Effector memory CD4-positive, alpha-beta T cell (primary cell): ENCODE data around the gene PPP1R37.

Experiments
- DNase-seq, 3 donors: peaks; one replicate each; pipeline ENCODE4 v3.0.0-alpha.2; 2020
- H3K27ac ChIP-seq: 2 replicates; pipeline ENCODE4 v1.7.0; 2013; ENCODE audit warnings: mild to moderate bottlenecking, low read length, moderate library complexity; ENCODE audit not compliant: insufficient read depth, poor library complexity, severe bottlenecking
- H3K27me3 ChIP-seq: replicated peaks from 2 replicates; pipeline ENCODE4 v1.7.0; 2013; ENCODE audit warnings: mild to moderate bottlenecking, low read length; ENCODE audit not compliant: insufficient read depth, control insufficient read depth, poor library complexity, severe bottlenecking
- H3K36me3 ChIP-seq: 2 replicates; pipeline ENCODE4 v1.7.0; 2013; ENCODE audit warnings: mild to moderate bottlenecking, low read length, moderate library complexity; ENCODE audit not compliant: control insufficient read depth, insufficient read depth
- H3K4me1 ChIP-seq: 2 replicates; pipeline ENCODE4 v1.7.0; 2013; ENCODE audit warnings: low read length, mild to moderate bottlenecking; ENCODE audit not compliant: control insufficient read depth, insufficient read depth, poor library complexity, severe bottlenecking
- H3K4me3 ChIP-seq: 2 replicates; pipeline ENCODE4 v1.7.0; 2013; ENCODE audit warnings: low read length, low read depth, mild to moderate bottlenecking; ENCODE audit not compliant: insufficient read depth, poor library complexity, severe bottlenecking
- H3K9me3 ChIP-seq: 2 replicates; pipeline ENCODE4 v1.7.0; 2013; ENCODE audit warnings: mild to moderate bottlenecking, low read length, moderate library complexity; ENCODE audit not compliant: control insufficient read depth

The PPP1R37 gene

DNA sequence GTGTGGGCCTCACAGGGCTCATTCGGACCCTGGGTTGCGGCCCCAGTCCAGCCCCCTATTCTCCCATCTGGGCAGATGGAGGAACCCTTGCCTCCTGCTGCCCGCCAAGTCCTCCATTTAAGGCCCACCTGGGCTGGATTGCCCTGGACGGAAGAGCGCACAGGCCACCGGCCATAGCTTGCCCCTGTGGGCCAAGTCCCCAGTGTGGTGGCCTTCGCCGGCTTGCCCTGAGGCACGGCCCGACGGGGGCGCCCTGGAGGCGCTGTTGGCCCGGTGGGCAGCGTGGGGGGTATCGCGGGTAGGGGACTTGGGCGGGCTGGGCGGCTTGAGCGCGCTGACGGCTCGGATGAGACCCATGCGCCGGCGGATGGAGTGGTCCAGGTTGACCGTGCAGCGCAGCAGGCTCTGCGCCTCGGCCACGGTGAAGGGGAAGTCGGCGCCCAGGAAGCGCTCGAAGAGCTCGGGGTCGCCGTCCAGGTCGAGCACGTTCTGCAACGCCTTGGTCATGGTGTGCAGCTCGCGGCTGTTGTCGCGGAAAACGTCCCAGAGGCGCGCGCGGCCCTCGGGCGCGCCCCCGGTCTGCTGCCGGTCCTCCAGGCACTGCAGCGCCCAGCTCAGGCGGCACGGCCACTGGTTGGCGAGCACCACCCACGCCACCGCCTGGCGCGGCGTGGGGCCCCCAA, 59.0 kb downstream of the PPP1R37 start:
- Histone ChIP-seq H3K36me3 (no peaks in the 10 kb centered on the region), H3K4me1 (peaks cover 23% of the 10 kb centered on the region), H3K4me3 (peak overlapping the region; percentile 49), H3K9me3 (no peaks in the 10 kb centered on the region), H3K27me3 (no peaks in the 10 kb centered on the region), H3K27ac (no peak overlapping the region)
- DNase-seq: no peak

DNA sequence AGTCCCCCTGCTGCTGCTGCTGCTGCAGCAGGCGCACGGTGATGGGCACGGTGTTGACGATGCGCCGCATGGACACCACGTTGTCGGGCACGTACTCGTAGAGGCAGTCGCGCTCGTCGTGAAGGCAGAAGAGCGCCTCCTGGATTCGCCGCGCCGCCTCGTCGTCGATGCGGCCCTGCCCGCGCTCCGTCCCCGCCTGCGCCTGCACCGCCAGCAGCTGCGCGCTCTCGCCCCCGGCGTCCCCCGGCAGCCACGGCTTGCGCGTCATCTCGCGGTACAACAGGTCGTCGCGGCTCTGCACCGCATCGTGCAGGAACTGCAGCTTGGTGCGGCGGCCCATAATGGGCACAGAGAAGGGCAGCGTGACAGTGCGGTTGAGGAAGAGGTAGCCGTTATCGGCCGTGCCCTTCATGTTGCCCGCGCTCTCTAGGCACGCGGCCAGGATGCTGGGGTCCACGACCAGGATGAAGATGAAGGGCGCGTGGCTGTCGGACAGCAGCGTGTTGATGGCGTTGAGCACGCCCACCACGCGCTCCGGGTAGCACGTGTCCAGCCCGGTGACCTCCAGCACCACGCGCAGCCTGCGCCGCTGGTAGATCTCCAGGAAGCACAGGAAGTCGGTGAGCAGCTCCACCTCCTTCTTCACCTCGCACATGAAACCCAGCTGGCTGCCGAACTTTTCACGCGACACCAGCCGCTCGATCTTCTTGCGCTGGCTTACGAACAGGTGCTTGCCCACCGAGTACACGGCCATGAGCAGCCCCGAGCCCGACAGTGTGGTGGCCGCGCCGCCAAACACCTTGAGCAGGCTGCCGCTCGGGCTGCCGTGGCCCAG, 59.7 kb downstream of the PPP1R37 start:
- H3K27me3 ChIP-seq: no peaks in the 10 kb centered on the region
- H3K36me3 ChIP-seq: no peaks in the 10 kb centered on the region
- H3K4me3 ChIP-seq: peak overlapping the region; percentile 49
- H3K4me1 ChIP-seq: peaks cover 23% of the 10 kb centered on the region
- H3K27ac ChIP-seq: no peak overlapping the region
- H3K9me3 ChIP-seq: no peaks in the 10 kb centered on the region
- peak in 2 of 3 donors; percentile 12 to 18 for DNase-seq

DNA sequence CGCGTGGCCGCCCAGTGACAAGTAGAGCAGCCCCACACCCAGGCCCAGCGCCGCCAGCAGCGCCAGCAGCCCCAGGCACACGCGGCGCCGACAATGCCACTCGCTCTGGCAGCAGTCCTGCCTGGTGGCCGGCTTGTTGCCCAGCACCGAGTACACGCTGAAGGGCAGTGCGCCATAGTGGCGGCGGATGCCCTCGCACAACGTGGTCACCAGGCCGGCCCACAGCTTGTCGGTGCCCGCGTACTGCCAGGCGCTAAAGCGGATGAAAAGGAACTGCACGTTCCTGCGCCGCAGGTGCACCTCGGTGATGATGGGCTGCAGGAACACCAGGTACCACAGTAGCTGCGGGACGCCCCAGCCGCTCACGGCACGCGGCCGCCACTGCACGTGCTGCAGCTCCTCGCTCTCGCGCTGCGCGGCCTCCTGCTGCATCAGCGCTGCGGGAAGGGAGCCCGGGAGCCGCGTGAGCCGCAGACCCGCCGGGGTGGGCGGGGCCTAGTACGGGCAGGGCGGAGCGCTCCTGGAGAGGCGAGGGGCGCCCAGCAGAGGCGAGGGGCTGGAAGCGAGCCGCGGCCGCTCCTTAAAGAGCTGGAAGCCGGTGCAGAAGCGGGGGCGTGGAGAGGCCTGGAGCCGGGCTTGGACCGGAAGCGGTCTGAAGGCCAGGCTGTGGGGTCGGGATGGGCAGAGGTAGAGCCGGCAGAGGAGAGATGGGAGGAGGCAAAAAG, 60.5 kb downstream of the PPP1R37 start:
- Histone ChIP-seq H3K9me3 (no peaks in the 10 kb centered on the region), H3K27me3 (no peaks in the 10 kb centered on the region), H3K4me3 (peak overlapping the region; percentile 49), H3K27ac (no peak overlapping the region), H3K4me1 (peaks cover 23% of the 10 kb centered on the region), H3K36me3 (no peaks in the 10 kb centered on the region)
- peak; percentile 15 to 16 (median 15) for DNase-seq

DNA sequence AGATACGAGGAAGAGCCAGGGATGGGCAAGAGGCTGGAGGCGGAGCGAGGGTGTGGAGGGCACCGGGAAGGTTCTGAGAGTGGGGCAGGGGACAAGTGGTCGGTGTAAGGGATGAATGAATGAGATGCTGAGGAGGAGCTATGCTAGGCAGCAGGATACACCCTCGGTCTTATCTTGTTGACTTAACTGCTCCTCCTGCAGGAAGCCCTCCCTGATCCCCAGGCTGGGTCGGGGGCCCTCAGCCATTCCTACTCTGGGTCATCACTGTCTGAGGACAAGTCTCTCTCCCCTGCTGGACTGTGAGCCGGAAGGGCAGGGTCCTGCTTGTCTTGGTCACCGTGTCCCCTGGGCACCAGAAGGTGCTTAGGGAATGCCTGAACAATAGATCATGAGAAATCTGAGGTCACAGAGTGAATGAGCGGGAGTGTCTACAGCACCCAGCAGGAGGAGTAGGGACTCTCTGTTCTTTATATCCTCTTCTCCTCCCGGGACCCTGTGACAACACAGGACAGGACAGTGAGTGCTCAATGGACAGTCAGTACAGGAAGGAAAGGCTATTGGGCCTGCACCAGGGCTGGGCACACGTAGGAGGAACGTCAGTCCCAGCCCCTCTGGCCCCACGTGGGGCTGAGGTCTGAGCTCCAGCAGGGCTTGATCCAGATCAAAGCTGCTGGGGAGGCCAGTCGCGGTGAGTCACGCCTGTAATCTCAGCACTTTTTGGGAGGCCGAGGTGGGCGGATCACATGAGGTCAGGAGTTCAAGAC, 61.3 kb downstream of the PPP1R37 start:
- no peak for DNase-seq
- Histone ChIP-seq H3K9me3 (no peaks in the 10 kb centered on the region), H3K27ac (no peak overlapping the region), H3K4me1 (peaks cover 23% of the 10 kb centered on the region), H3K4me3 (no peak overlapping the region), H3K27me3 (no peaks in the 10 kb centered on the region), H3K36me3 (no peaks in the 10 kb centered on the region)

DNA sequence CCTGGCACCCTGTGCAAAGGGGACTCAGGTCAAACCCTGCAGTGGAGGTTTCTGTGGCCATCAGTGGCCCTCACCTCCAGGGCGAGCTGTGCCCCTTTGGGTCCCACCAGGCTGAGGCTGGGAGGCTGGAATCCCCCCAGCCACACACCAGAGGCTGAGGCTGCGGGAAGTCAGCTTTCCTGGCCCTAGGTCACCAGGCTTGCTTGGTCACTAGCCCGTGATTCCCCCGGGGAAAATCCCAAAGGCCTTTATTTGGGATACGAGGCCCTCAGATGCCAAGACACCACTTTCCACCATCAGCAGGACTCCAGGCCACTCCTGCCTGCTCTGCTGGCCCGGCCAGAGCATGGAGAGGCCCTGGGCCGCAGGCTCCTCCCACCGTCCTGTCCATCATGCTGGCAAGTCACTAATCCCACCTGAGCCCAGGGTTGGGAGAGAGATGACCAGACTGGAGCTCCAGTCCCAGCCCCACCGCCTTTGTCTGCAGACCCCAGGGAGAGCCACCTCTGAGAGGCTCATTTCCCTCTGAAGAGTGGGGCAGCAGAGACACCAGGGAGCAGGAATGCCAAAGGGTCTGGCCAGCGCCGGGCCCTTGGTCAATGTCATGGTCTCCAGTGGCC, 63.1 kb downstream of the PPP1R37 start:
- peaks cover 23% of the 10 kb centered on the region for H3K4me1 ChIP-seq
- no peaks in the 10 kb centered on the region for H3K36me3 ChIP-seq
- no peaks in the 10 kb centered on the region for H3K27me3 ChIP-seq
- H3K27ac ChIP-seq: no peak overlapping the region
- no peak overlapping the region for H3K4me3 ChIP-seq
- DNase-seq: no peak
- no peaks in the 10 kb centered on the region for H3K9me3 ChIP-seq

DNA sequence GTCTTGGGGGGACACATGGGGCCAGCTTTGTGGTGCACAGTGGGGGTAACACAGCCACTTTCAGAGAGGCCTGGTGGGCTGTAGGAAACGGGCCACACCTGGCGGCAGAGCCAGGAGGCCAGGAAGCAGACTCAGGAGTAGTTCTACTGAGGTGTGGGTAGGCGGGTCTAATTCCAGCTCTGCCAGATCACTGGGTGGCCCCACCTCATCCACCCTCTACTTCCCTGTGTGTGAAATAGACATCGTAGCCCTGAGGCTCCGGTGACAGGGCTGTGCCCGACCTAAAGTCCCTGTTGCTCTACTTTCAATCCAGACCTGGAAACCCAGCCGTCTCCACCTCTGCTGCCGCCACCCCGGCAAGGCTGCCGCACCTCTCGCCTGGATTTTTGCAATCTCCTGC, 63.8 kb downstream of the PPP1R37 start:
- Histone ChIP-seq H3K4me1 (peaks cover 23% of the 10 kb centered on the region), H3K9me3 (no peaks in the 10 kb centered on the region), H3K4me3 (no peak overlapping the region), H3K36me3 (no peaks in the 10 kb centered on the region), H3K27me3 (no peaks in the 10 kb centered on the region), H3K27ac (no peak overlapping the region)
- no peak for DNase-seq

DNA sequence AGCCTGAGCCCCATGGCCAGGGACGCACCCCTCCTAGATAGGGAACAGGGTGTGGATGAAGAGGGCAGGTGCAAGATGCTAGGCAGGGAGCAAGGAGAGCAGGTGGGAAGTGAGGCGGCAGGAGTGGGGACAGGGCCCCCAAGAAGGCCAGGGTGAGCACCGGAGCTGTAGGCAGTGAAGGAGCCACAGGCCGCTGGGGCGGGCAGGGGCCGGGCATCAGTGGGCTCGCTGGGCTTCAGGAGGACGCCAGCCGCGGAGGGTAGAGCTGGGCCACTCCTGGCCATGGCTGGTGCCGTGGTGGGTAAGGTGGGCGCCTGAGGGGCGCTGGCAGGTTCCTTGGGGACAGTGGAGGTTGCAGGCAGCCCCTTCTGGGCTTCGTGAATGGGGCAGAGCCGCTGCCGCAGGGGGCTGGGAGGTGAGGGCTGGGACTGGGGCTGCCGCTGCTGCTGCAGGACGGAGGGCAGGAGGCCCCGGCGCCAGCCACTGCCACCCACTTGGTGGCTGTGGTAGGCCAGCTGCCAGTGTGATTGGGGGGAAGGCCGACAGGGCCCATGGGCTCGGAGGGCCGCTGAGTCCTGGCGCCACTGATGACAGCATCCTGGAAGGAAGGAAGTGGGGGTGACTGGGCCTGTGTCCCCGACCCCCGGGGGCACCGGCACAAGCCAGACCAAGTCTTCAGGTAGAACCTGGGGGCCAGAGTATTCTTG, 65.7 kb downstream of the PPP1R37 start:
- Histone ChIP-seq H3K27ac (no peak overlapping the region), H3K36me3 (no peaks in the 10 kb centered on the region), H3K4me1 (peaks cover 5% of the 10 kb centered on the region), H3K27me3 (no peaks in the 10 kb centered on the region), H3K9me3 (no peaks in the 10 kb centered on the region), H3K4me3 (no peak overlapping the region)
- no peak for DNase-seq

DNA sequence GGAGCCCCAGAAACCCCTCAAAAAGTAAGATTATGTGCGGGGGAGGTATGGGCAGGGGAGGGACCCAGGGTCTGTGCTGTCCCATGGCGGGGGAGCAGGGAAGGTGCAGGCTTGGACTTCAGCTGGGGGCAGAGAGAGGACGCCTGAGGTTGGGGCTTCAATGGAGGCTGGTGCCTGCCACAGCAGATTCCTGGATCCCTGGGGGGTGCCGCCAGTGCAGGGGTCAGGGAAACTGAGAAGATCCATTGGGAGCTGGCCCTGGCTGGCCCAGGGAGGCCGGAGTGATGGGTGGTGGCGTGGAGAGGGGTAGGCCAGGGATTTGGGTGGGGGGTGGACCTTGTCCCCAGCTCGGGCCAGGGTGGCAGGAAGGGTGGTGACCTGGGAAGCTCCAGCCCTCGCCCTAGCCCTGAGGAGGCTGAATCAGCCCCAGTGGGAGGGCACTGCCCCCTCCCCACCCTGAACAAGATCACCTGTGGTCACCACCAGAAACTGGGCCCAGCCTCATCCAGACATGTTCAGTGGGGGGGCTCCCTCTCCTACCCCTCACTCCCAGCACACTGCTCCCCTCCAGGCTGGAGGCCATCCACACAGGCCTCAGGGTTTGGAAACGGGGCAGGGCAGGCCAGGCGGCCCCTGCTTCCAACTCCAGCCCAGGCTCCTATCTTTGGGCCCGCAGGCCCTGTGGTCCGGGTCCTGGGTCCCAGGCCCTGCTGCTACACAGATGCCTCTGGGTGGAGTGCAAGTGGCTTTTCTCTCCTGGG, 66.4 kb downstream of the PPP1R37 start:
- Histone ChIP-seq H3K36me3 (no peaks in the 10 kb centered on the region), H3K4me3 (no peak overlapping the region), H3K27me3 (no peaks in the 10 kb centered on the region), H3K27ac (no peak overlapping the region), H3K4me1 (peaks cover 9% of the 10 kb centered on the region), H3K9me3 (no peaks in the 10 kb centered on the region)
- no peak for DNase-seq
